GM19193 (cell line): Measurements from ENCODE around the gene TTC39C.

Source experiments
- POLR2A ChIP-seq: IDR thresholded peaks from 4 replicates; pipeline ENCODE4 v1.6.1; 2011; ENCODE audit not compliant: insufficient read depth, insufficient read length; ENCODE audit errors: extremely low read depth

The TTC39C gene

DNA sequence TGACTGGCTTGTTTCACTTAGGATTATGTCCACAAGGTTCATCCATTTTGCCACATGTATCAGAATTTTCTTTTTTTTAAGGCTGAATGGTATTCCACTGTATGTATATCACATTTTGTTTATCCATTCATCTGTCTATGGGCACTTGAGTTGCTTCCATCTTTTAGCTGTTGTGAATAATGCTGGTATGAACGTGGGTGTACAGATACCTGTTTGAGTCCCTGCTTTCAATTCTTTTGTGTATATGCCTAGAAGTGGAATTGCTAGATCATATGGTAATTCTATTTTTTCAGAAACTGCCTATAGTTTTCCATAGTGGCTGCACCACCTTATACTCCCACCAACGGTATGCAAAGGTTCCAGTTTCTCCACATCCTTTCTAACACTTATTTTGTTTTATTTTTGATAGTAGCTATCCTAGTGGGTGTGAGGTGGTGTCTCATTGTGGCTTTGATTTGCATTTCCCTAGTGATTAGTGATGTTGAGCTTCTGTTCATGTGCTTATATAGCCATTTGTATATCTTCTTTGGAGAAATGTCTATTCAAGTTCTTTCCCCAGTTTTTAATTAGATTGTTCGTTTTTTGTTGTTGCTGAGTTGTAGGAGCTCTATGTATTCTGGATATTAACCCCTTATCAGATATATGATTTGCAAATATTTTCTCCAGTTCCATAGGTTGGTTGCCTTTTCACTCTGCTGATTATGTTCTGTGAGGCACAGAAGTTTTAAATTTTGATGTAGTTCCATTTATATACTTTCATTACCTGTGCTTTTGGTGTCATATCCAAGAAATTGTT is 40.7 kb downstream of the TTC39C start:
- TF ChIP-seq POLR2A: no peak

DNA sequence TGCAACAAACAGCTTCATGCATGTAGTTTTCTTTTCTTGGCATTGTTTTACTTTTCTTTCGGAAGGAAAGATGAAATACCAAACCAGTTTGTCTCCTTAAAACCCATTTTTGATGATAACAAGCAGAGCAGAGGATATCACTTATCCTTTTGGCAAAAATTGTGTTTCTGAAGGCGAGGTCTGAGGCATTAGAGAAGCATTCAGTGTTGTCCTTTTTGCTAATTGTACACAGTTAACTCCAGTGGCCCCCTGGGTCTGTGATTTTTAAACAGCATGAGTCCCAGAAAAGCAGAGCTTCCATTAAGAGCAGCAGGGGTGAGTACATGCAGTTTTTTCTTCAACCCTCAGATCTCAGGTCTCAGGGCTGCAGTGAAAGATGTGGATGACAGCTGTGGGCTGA is 41.3 kb downstream of the TTC39C start:
- TF ChIP-seq POLR2A: no peak

DNA sequence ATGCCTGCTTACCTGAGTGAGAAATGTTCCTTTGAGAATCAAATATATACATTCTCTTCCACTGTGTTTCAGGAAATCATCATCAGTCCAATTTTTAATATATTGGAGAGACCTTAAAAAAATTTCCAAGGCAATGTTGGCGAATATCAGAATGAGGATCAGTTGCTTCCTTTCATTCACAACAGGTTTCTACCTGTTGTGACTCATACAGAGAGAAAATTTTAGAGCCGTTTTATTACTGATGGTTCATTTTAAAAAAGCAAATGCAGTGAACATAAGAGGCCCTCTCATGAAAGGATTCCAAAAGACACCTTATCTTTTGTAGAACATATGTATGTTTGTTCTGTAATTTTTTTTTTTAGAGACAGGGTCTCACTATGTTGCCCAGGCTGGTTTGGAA is 42.0 kb downstream of the TTC39C start:
- TF ChIP-seq POLR2A: no peak

DNA sequence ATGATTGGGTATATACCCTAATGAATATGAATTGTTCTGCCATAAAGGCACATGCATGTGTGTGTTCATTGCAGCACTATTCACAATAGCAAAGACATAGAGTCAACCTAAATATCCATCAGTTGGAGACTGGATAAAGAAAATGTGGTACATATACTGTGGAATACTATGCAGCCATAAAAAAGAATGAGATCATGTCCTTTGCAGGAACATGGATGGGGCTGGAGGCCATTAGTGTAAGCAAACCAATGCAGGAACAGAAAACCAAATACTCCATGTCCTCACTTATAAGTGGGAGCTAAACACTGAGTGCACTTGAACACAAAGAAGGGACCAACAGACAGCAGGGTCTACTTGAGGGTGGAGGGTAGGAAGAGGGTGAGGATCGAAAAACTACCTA is 43.2 kb downstream of the TTC39C start:
- TF ChIP-seq POLR2A: no peak

DNA sequence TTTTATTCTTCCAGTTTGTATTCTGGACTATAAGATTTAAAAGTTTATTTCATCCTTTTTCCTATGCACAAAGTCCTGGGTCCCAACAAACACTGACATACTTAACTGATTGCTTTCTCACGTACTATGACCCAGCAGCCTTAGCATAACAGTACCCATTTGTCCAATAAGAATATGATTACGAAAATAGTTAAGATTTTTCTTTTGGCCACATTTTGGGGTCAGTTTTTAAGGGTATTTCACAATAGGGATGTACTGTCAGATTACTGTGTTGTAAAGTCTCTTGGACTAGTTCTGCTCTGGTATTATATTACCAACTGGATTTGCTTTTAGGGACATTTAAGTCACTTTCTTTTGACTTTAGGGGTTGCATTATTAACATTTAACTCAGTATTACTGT is 46.1 kb downstream of the TTC39C start:
- TF ChIP-seq POLR2A: no peak

DNA sequence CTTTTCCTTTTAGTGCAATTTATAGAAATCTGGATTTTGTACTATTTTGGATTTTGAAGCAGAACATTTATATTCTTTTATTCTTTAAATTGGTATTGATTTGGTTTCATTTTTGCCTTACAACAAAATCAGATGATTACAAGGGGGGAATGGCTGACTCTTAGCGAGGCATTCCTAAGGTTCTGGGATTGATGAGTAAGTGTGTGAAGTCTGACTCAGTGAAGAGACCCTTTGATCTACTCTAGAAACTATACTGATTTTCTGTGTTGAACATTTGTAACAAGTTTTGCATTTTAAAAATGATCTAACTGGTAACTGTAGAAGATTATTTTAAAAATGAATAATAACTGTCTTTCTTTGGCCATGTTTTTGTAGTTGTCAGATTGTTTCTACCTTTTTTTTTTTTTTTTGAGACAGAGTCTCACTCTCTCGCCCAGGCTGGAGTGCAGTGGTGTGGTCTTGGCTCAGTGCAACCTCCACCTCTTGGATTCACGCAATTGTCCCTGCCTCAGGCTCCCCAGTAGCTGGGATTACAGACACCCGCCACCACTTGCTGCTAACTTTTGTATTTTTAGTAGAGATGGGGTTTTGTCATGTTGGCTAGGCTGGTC is 48.7 kb downstream of the TTC39C start:
- no peak for TF ChIP-seq POLR2A

DNA sequence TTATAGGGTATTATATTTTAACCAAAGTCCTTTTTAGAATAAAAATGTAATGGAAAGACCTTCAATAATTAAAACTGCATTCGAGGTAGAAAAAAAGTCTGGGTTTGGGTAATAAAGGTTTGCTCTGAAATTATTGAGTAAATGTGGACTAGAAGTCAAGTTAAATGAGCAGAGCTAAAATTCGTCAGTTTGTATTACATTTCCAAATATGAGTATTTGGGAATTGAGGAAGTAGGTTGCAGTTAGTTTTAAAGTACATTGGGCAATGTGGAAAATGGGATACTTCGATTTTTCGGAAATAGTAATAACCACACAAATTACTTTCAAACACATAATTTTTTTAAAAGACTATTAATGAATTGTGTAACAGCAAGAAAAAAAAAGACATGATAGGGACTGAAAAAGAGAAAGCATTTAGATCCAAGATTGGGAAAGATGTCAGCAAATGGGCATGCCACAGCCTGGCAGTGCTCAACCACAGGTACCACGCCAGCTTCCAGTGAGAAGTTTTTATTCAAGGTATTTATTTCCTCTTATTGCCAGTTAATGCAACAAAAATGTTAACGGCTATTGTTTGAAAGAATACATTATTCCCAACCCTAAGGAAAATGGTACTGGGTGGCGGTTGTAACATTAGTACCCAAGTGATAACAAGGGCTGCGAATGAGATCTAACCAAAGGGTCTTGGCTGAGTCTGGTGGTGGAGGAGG is 50.0 kb downstream of the TTC39C start:
- no peak for TF ChIP-seq POLR2A

DNA sequence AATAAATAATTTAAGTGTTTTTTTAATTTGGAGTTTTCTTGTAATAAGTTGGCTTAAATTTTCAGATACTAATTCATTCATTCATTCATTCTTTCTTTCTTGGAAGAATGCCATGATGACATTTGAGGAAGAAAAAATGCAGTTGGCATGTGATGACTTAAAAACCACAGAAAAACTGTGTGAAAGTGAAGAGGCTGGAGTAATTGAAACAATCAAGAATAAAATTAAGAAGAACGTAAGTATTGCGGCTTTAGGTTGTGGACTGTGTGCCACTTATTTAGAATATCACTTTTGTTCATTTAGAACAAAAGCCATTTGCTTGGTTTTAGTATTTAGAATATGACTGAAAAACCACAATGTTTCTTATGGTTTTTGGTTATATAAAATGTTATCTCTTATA is 51.4 kb downstream of the TTC39C start:
- no peak for TF ChIP-seq POLR2A

DNA sequence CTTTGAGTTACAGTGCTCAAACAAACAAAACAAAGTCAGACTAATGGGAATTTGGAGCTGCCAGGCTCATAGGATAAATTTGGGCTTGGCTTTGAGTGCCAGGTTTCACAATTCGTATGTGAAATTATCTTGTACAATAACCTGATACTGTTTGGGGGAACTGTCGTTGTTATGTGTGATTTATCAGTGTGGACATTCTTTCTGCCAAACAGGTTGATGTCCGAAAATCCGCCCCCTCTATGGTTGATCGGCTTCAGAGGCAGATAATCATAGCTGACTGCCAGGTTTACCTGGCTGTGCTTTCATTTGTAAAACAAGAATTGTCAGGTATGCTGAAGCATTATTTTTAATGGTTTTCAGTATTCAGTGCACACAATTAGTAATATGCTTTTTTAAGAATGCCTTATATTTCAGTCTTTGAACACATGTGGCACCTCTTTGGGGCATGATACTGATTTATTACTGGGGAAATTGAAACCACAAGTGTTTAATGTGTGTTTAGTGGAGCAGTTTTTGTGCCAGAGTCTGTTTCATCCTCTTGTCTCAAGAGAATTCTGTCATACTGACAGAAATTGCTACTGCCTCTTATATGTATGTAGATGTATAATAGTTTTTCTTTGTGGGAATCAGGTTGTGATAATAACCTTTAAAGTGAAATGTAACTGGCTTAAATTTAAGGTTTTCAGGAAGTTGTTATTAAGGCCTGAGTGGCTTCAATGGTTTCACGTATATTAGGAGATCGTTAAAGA is 54.6 kb downstream of the TTC39C start:
- TF ChIP-seq POLR2A: no peak

DNA sequence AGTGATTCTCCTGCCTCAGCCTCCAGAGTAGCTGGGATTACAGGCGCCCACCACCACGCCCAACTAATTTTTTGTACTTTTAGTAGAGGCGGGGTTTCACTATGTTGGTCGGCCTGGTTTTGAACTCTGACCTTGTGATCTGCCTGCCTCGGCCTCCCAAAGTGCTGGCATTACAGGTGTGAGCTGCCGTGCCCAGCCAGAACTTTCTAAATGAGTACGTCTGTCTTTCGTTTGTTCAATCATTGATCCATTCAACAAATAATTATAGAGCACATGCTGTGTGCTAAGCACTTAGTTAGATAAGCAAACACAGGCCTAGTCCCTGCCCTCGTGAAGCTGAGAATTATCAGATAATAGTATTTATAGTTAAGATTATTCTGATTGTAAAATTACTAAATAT is 56.5 kb downstream of the TTC39C start:
- TF ChIP-seq POLR2A: no peak

DNA sequence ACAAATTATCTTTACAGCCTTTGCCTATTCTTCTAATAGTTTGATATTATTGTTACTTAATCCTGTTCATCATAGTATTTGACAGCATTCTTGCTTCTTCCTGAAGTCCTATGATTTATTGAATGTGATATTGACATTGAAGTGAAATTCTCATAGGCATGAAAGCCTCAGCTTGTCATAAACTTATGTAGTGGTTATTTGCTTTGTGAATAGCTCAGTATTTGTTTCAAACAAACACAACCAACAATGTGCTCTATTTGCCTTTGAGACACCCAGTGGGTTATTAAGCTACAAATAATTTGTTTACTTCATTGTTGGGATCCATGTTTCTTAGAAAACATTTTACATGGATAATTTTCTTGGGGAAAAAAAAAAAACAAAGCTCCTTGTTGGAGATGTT is 57.2 kb downstream of the TTC39C start:
- TF ChIP-seq POLR2A: no peak

DNA sequence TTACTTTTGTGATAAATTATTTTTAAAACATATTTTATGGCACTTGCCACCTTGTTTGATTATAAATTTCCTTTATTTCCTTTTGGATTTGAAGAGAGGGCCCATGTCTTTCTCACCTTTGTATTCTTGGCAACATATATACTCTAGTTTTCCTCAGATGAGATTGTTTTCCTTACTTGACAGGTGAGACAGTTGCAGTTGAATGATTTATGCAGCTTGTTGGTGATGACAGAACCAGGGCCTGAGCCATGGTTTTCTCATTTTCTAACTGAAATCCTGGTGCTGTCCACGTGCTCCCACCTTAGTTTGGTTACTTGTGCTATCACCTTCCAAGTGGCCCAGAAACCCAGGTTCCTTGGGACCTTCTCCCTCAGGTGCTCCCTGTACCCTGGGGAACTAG is 58.2 kb downstream of the TTC39C start:
- no peak for TF ChIP-seq POLR2A

DNA sequence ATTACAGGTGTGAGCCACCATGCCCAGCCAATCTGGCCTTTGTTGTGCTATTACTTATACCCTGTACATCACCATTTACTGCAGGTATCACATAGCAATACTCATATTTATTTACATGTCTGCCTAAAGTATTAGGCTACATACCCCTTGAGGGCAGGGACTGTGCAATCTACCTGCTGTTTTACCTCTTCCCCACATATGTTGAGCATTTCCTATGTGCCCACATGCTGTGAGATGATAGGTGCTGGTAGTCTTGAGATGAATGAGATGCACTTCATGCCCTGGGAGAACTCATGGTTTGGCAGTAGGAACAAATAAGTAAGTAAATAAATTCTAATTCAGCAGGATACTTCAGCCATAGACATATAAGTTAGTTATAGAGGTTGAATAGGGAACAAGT is 59.2 kb downstream of the TTC39C start:
- TF ChIP-seq POLR2A: no peak

DNA sequence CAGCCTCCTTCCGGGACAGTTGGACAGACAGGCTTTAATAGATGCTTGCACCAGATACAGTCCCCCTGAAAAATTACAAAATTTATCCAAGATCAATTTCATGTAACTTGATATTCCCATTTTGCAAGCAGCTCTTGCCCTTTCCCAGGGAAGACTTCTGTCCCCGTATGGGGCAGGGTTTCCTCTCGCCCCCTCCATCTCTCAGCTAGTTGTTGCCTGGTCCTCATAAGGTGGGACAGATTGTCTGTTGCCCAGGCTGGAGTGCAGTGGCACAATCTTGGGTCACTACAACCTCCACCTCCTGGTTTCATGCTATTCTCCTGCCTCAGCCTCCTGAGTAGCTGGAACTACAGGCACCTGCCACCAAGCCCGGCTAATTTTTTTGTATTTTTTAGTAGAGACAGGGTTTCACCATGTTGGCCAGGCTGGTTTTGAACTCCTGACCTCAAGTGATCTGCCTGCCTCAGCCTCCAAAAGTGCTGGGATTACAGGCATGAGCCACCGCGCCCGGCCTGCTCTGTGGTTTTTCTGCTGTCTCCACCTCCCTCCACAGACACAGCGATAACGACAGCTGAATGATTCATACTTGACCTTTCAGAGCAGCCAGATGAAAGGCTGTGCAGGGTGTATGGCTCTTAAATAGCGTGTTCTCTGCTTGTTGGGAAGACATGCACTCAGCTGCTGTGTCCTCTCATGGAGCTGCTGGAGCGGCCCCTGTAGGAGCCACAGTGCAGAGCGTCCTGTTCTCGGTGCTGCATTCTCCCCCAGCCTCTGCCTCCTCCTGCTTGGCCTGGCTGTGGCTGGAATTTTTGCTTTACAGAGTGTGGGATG is 61.4 kb downstream of the TTC39C start:
- TF ChIP-seq POLR2A: no peak
